ENCODE measurements around the gene PALLD.

GRCh38 chr4:168797194-168797593 is 300.3 kb downstream of the PALLD start:
- TF ChIP-seq POLR2A (IDR thresholded peaks at IDR 0.05) (no peak), CTCF (IDR thresholded peaks at IDR 0.05) (no peak)

Data from esophagus squamous epithelium (tissue), 4 donors.